PC-9 (cell line): ENCODE data around the gene PHAF1. TPM values are rescaled to one million over a fixed set of nuclear protein-coding genes. Genes with fewer than 3 reads are reported as not detected.

Experiments
- BruUV-seq: library from RNA; stranded (reverse); fragments of 400-500 nt; replicated peaks from 2 replicates; lab custom pipeline; 2021; lab: Mats Ljungman, UMichigan
- CTCF ChIA-PET: fragments of 300-600 bp; sonication (Branson Sonifier 250); formaldehyde crosslinking; loops from one replicate; lab custom pipeline; 2022; ENCODE audit warnings: antibody characterized with exemption; lab: Charles Lee
- POLR2A ChIA-PET: fragments of 300-600 bp; sonication (Branson Sonifier 250); formaldehyde crosslinking; loops from one replicate; lab custom pipeline; 2022; ENCODE audit warnings: antibody characterized with exemption; ENCODE audit not compliant: unreplicated experiment; lab: Charles Lee
- DNase-seq, 2 experiments: peaks; one replicate each; pipeline versions ENCODE4 v3.0.0 to v3.0.0-alpha.2; 2015 to 2022; ENCODE audit warnings: mixed read lengths in 1 of 2
- H2AFZ ChIP-seq: fragments of 200-600 bp; sonication (generic); 2 replicates; pipeline ENCODE4 v1.8.1; 2017; ENCODE audit warnings: antibody characterized with exemption
- H3F3A ChIP-seq: fragments of 200-600 bp; sonication (generic); 2 replicates; pipeline ENCODE4 v1.8.1; 2017; ENCODE audit warnings: antibody characterized with exemption, mild to moderate bottlenecking, low read depth; ENCODE audit not compliant: insufficient read depth
- H3K27ac ChIP-seq: fragments of 200-600 bp; sonication (generic); 2 replicates; pipeline ENCODE4 v1.6.1; 2016; ENCODE audit warnings: mixed run types
- H3K27me3 ChIP-seq: fragments of 200-600 bp; sonication (generic); 2 replicates; pipeline ENCODE4 v1.6.1; 2016; ENCODE audit warnings: low read depth, mixed run types; ENCODE audit not compliant: insufficient read depth
- H3K36me3 ChIP-seq: fragments of 200-600 bp; sonication (generic); 2 replicates; pipeline ENCODE4 v1.6.1; 2016; ENCODE audit warnings: low read depth, mixed run types
- H3K4me1 ChIP-seq: fragments of 200-600 bp; sonication (generic); replicated peaks from 2 replicates; pipeline ENCODE4 v1.6.1; 2016; ENCODE audit warnings: mixed run types; ENCODE audit not compliant: insufficient read depth
- H3K4me2 ChIP-seq: fragments of 200-600 bp; sonication (generic); 2 replicates; pipeline ENCODE4 v1.6.1; 2017; ENCODE audit warnings: mixed run types
- H3K4me3 ChIP-seq: fragments of 200-600 bp; sonication (generic); 2 replicates; pipeline ENCODE4 v1.6.1; 2016; ENCODE audit warnings: mixed run types
- H3K79me2 ChIP-seq: fragments of 200-600 bp; sonication (generic); 2 replicates; pipeline ENCODE4 v1.6.1; 2017; ENCODE audit warnings: low read depth, mixed run types
- H3K9me2 ChIP-seq: fragments of 200-600 bp; sonication (generic); 2 replicates; pipeline ENCODE4 v1.8.1; 2017; ENCODE audit warnings: mild to moderate bottlenecking; ENCODE audit not compliant: insufficient read depth
- H3K9me3 ChIP-seq: fragments of 200-600 bp; sonication (generic); 2 replicates; pipeline ENCODE4 v1.8.1; 2016; ENCODE audit warnings: low read depth; ENCODE audit not compliant: insufficient read depth
- H4K20me1 ChIP-seq: fragments of 200-600 bp; sonication (generic); 2 replicates; pipeline ENCODE4 v1.8.1; 2017; ENCODE audit not compliant: insufficient read depth
- EZH2 ChIP-seq: fragments of 200-600 bp; sonication (generic); IDR thresholded peaks from 2 replicates; pipeline ENCODE4 v1.8.0; 2017; ENCODE audit warnings: antibody characterized with exemption, low read depth
- intact Hi-C: fragments of 100-400 bp; cut with micrococcal nuclease; formaldehyde crosslinking; loops from one replicate; pipeline ENCODE4 v1.10.0; 2022; ENCODE audit not compliant: unreplicated experiment
- total RNA-seq: library from RNA; stranded (reverse); gene quantifications from 2 replicates; pipeline ENCODE4 v1.2.3, GENCODE V29; 2021
- TF ChIP-seq, protein P1 (sequence below): fragments of 200-600 bp; sonication (generic); conservative IDR thresholded peaks from 2 replicates; pipeline ENCODE4 v1.6.1; 2017; ENCODE audit warnings: mixed run types, antibody characterized with exemption, mild to moderate bottlenecking, moderate library complexity

Gene PHAF1
- total RNA-seq, 1 experiment from 2014 or later = 19.5 TPM

DNA sequence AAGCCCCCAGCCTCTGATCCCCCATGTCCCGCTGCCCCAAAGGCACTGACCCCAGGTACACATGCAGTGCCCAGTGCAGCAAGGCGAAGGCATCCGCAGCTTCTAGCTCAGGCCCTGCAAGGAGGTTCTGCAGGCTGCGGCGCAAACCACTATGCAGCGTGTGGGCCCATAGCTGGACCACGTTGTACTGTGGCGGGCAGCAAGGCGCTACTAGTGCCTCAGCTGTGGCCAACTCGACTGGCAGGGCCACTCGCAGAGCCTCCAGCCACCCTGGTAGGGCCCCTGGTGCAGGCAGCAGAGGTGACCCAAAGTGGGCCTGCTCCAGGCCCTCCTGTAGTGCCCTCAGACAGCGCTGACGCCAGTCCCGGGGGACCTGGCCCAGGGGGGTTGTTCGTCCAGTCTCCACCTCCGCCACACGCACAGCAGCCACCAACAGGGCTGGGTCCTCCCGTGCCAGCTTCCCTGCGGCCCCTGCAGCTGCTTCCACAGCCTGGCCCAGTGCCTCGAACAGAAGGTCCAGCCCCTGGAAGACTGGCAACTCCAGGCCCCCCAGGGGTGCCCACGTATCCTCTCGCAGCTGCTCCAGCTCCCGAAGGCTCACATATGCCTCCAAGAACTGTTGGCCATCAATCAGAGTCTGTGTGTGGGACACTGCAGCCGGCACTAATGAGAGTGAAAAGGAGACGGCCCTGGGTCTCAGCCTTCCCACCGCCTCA is 77.6 kb downstream of the PHAF1 start:
- Histone ChIP-seq H3F3A (peaks cover 20% of the 10 kb centered on the region; the same call in 1 of the 2 replicates), H3K36me3 (no peaks in the 10 kb centered on the region), H3K4me3 (no peak overlapping the region), H3K79me2 (peaks cover 12% of the 10 kb centered on the region), H3K27me3 (no peaks in the 10 kb centered on the region), H3K4me1 (peaks cover 40% of the 10 kb centered on the region), H3K27ac (no peak overlapping the region), H3K9me2 (no peaks in the 10 kb centered on the region), H2AFZ (no peak overlapping the region), H4K20me1 (no peaks in the 10 kb centered on the region), H3K4me2 (peak overlapping the region; percentile 46), H3K9me3 (no peaks in the 10 kb centered on the region)
- intact Hi-C loops = no loop called here
- BruUV-seq = no TSS peak
- ChIA-PET CTCF (interaction anchor here (1.0 kb wide), 1 partner anchor 60 kb away, joined by 4 read pairs; no protein-coding TSS in a partner anchor), POLR2A (interaction anchor here (0.6 kb wide), 1 partner anchor 9 kb away, joined by 3 read pairs; no protein-coding TSS in a partner anchor)
- no peak for DNase-seq
- TF ChIP-seq EZH2 = no peak
- TF ChIP-seq, protein P1, sequence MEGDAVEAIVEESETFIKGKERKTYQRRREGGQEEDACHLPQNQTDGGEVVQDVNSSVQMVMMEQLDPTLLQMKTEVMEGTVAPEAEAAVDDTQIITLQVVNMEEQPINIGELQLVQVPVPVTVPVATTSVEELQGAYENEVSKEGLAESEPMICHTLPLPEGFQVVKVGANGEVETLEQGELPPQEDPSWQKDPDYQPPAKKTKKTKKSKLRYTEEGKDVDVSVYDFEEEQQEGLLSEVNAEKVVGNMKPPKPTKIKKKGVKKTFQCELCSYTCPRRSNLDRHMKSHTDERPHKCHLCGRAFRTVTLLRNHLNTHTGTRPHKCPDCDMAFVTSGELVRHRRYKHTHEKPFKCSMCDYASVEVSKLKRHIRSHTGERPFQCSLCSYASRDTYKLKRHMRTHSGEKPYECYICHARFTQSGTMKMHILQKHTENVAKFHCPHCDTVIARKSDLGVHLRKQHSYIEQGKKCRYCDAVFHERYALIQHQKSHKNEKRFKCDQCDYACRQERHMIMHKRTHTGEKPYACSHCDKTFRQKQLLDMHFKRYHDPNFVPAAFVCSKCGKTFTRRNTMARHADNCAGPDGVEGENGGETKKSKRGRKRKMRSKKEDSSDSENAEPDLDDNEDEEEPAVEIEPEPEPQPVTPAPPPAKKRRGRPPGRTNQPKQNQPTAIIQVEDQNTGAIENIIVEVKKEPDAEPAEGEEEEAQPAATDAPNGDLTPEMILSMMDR = no peak

DNA sequence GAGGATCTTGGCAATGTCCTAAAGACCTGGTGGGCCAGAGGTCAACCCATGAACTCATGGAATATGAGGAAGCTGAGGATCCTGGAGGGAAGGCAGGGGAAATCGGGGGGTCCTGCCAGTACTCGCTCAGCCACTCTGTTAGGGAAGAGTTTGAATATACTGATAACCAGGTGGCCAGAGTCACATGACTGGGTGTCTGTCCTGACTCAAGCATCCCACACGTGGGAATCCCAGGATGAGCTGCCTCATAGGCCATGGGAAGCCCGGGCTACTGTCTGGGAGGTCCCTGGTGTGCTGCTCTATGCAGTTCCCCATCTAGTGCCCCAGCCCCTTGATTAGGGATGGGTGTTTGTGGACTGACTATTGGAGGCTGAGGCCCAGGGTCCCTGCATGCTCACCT is 78.6 kb downstream of the PHAF1 start:
- H3K79me2 ChIP-seq = peaks cover 13% of the 10 kb centered on the region
- no peaks in the 10 kb centered on the region for H3K27me3 ChIP-seq
- H3K27ac ChIP-seq = no peak overlapping the region
- peaks cover 36% of the 10 kb centered on the region for H3K4me1 ChIP-seq
- peaks cover 16% of the 10 kb centered on the region; the same call in 1 of the 2 replicates for H3F3A ChIP-seq
- no peaks in the 10 kb centered on the region for H3K36me3 ChIP-seq
- H3K4me2 ChIP-seq = no peak overlapping the region
- peak in 1 of 2 experiments; percentile 20 for DNase-seq
- H3K9me3 ChIP-seq = no peaks in the 10 kb centered on the region
- intact Hi-C loops = no loop called here
- ChIA-PET CTCF (no interaction called here), POLR2A (no interaction called here)
- H4K20me1 ChIP-seq = peaks cover 2% of the 10 kb centered on the region; the same call in 1 of the 2 replicates
- no peak overlapping the region for H2AFZ ChIP-seq
- no TSS peak for BruUV-seq
- no peaks in the 10 kb centered on the region for H3K9me2 ChIP-seq
- no peak overlapping the region for H3K4me3 ChIP-seq
- TF ChIP-seq EZH2 = no peak
- TF ChIP-seq, protein P1 = no peak

DNA sequence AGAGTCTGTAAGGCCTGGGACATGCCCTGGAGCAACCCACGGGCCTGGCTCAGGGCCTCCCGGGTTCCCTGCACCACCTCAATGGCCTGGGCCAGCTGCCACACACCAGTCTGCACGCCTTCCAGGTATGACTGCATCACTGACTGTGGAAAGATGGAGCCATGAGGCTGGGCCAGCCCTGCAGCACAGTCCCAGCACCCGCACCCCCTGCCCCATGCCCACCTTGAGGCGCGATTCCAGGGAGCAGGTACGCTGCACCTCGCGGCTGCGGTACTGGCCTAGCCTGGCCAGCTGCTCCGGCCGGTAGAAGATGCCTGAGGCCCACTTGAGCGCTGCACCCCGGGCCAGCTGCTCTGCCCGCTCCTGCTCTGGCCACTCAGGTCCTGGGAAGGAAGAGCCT is 79.1 kb downstream of the PHAF1 start:
- Histone ChIP-seq H3K4me2 (no peak overlapping the region), H3K27ac (no peak overlapping the region), H3K9me2 (no peaks in the 10 kb centered on the region), H3K4me1 (peaks cover 41% of the 10 kb centered on the region), H3K9me3 (no peaks in the 10 kb centered on the region), H3K27me3 (no peaks in the 10 kb centered on the region), H3K4me3 (no peak overlapping the region), H3F3A (peaks cover 20% of the 10 kb centered on the region; the same call in 1 of the 2 replicates), H2AFZ (no peak overlapping the region), H3K79me2 (peaks cover 18% of the 10 kb centered on the region), H4K20me1 (peaks cover 6% of the 10 kb centered on the region; the same call in 1 of the 2 replicates), H3K36me3 (no peaks in the 10 kb centered on the region)
- intact Hi-C loops = no loop called here
- CTCF ChIA-PET = no interaction called here
- no TSS peak for BruUV-seq
- TF ChIP-seq EZH2 = no peak
- TF ChIP-seq, protein P1 = no peak
- POLR2A ChIA-PET = no interaction called here
- DNase-seq = peak in 1 of 2 experiments; percentile 27
